ENCODE measurements around the gene KCNIP1. TPM values are rescaled to one million over a fixed set of nuclear protein-coding genes. Genes with fewer than 3 reads are reported as not detected.

The KCNIP1 gene
- under 0.01 TPM for total RNA-seq

DNA sequence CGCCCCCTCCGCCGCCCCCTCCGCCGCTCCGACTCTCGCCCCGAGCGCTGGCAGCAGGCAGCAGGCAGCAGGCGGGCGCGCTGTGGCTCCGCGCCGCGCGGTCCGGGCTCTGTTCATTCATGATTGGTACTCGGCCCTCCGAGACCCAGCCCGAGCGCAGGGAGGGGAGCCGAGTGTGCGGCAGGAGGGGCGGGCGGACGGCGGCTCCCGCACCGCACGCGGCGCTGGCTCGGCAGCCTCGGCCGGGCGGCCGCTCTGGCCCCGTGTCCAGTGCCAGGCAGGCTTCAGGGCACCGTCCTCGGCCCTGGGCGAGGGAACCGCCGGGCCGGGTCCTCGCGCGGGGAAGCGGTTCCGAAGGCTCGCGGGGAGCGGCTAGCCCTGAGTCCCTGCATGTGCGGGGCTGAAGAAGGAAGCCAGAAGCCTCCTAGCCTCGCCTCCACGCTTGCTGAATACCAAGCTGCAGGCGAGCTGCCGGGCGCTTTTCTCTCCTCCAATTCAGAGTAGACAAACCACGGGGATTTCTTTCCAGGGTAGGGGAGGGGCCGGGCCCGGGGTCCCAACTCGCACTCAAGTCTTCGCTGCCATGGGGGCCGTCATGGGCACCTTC is at the start of gene KCNIP1:
TSS of gene KCNIP1 (plus strand) at position 31 of the 607 bp plus-strand sequence.
- DNase-seq (ENCODE audit: low read depth in 2 of 3, low spot score in 2 of 3): peak in 1 of 3 donors; percentile 49

DNA sequence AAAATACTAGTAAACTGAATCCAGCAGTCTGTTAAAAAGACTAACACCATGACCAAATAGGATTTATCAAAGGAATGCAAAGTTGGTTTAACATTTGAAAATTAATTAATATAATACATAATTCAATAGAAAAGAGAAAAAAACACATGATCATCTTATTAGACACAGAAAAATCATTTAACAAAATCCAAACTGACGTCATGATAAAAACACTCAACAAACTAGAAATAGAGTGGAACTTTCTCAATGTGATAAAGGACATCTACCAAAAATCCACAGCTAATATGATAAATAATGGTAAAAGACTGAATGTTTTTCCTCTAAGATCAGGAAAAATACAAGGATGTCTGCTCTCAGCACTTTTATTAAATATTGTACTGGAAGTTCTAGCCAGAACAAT is 40.4 kb upstream of the KCNIP1 start:
- DNase-seq (ENCODE audit: low read depth in 2 of 3, low spot score in 2 of 3): no peak

DNA sequence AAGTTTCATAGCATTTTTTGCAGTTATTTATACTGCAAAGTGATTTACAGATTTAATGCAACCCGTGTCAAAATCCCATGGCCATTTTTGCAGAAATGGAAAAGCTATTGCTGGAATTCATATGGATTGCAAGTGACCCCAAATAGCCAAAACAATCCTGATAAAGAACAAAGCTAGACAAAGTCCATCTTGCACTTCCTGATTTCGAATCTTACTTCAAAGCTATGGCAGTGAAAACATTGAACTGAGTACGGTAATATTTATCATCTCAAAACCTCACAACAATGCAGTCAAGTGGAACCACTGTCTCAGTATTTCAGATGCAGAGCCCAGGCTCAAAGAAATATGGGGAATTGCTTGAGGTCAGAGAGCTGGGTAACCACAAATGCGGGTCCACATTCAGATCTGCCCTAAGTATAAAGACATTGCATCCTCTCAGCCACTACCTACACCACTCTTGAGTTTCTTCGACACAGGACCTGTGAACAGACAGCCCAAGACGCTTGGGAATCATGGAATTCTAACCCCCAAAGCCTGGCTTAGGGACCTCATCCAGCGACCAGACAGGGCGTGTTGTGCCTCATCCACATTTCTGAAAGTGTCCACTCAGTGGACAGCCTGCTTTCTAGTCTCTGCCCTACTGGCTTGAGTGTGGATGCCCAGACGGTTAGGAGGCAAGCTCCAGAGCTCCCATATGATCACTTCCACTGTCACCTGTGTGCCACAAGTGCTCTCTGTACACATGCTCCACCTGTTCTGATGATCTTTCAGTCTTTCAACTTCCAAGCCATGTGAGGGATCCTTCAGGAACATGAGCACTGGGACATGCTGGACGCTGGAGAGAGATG is 39.3 kb upstream of the KCNIP1 start:
- no peak for DNase-seq (ENCODE audit: low read depth in 2 of 3, low spot score in 2 of 3)

DNA sequence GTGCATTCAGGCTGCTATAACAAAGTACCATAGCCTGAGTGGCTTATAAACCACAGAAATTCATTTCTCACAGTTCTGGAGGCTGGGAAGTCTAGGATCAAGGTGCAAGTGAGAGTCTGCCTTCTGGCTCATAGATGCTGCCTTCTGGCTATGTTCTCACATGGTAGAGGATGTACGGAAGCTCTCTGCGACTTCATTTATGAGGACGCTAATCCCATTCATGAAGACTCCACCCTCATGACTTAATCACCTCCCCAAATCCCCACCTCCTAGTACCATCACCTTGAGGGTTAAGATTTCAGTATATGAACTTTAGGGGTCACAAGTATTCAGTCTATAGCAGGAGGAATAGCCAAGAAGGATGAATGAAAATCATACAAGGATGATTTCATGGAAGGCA is 37.3 kb upstream of the KCNIP1 start:
- no peak for DNase-seq (ENCODE audit: low read depth in 2 of 3, low spot score in 2 of 3)

DNA sequence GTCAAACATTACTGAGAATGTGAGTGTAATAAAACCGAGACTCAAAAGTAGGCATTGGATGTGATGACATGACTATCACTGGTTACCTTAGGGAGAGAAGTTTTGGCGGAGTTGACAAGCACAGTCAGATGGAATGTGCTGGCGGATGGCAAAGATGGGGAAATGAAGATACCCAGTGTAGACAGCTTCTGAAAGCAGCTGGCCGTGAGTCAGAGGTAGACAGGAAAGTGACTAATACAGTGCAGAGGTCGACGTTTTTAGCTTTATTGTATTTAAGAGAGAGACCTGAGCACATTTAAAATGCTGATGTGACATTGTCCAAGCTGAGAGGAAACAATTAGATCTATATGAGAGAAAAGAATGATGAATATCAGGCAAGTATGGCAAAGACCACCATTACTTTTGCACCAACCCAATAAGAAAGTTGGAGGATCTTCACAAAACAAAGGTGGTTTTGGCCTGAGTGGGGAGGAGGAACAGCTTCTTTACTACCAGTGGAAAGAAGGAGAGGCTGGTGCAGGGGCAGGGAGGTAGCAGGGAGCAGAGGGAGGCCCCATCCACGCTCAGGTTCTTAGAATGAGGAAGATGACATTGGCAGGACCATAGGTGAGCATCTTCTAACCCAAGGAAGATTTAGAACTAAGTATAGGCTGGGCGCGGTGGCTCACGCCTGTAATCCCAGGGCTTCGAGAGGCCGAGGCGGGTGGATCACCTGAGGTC is 36.7 kb upstream of the KCNIP1 start:
- peak in 2 of 3 donors; percentile 57 to 65 for DNase-seq (ENCODE audit: low read depth in 2 of 3, low spot score in 2 of 3)

DNA sequence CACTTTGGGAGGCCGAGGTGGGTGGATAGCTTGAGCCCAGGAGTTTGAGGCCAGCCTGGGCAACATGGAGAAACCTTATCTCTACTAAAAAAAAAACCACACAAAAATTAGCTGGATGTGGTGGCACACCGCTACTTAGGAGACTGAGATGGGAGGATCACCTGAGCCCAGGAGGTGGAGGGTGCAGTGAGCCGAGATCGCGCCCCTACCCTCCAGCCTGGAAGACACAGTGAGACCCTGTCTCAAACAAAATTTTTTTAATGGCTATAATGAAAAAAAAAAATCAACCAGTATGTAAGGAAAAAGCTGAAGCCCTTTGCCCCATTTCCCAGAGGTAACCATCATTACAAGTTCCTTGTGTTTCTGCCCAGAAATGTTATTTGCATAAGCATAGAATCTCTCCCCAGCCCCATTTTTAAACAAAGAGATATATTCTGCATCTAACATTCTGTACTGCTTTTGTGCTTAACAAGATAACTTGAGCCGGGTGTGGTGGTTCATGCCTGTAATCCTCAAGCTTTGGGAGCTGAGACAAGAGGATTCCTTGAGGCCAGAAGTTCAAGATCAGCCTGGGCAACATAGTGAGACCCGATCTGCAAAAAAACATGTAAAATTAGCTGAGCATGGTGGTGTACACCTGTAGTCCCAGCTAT is 35.1 kb upstream of the KCNIP1 start:
- DNase-seq (ENCODE audit: low read depth in 2 of 3, low spot score in 2 of 3): no peak

DNA sequence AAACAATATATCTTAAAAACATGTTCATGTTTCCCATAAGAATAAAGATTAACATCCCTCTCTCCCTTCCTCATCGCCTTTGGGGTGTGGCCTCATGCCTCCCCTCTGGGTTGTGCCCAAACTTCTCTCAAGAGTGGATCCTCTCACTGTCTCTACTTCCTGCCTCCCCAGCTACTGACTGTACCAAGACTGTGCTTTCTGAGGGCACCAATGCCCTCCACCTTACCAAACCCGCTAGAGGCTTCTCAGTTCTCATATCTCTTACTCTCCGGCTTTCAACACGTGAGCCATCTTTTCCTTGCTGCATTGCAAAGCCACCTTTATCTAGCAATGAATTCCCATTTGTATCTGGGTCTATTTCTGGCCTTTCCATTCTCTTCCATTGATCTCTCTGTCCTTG is 34.4 kb upstream of the KCNIP1 start:
- DNase-seq (ENCODE audit: low read depth in 2 of 3, low spot score in 2 of 3): no peak

DNA sequence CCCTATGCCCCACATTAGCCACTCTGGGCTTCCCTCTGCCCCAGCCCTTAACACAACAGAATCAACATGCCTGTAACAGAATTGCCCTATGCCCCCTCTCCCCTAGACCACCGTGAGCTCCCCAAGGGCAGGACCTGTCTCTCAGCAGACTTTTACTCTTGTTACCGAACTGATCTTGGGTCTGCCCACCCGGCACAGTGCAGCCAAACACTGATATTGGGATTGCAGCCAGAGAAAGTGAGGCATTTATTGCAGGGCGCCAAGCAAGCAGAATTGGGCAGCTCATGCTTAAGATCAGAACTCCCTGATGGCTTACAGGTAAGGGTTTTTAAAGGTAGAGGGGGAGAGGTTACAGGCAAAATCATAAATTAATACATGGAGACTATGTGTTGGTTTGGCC is 33.5 kb upstream of the KCNIP1 start:
- DNase-seq (ENCODE audit: low read depth in 2 of 3, low spot score in 2 of 3): no peak

DNA sequence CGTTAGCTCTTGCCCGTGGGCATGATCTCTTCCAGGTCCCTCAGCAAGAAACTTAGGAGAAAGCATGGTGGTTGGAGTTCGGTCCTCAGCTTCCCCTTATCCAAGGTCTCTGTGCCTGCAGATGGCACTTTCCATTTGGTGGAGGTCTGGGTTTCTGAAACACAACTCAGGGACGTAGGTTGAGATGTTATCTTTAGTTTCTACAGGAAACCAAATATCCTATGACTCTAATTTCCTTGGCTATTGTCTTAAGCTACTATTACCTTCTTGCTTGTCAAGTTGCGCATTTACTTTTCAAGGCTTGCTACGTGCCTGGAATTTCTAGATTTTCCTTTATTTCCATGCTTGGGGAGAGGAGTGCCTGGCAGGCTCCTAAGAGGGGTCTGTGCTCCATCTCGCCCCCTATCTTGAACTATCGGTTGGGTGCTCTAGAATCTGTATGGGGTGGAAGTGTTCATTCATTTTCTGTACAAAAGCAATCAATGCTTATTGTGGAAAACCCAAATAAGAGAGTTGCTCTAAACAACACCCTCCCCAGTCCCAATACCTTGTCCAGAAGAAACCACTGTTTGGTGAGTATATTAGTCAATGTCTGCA is 32.9 kb upstream of the KCNIP1 start:
- no peak for DNase-seq (ENCODE audit: low read depth in 2 of 3, low spot score in 2 of 3)

DNA sequence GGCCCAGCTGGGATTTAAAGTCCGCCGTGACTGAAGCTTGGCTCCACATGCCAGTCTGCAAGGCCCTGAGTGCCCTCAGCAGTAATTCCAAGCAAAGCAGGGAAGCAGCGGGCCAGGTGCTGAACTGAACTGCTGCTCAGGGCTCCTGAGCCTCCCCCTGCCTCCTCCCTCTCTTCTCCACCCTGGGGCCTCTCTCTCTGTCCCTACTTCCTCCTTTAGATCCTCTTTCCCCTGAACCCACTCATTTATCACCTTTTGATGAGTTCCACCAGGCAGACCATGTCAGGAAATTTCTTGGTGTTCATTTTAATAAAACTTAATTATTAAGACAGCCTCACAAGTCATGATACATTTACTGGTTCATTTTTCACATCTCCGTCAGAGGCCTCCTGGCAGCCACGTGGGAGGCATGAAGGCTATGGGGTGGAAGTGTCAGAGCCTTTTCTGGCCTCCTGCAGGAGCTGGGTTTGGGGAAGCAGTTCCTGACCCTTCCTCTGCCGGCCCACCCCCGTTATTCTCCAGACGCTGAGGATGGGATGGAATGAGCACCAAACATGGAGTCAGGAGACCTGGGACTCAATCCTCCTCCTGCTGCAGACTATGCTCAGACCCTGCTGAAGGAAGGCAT is 32.2 kb upstream of the KCNIP1 start:
- peak in 1 of 3 donors; percentile 37 for DNase-seq (ENCODE audit: low read depth in 2 of 3, low spot score in 2 of 3)

DNA sequence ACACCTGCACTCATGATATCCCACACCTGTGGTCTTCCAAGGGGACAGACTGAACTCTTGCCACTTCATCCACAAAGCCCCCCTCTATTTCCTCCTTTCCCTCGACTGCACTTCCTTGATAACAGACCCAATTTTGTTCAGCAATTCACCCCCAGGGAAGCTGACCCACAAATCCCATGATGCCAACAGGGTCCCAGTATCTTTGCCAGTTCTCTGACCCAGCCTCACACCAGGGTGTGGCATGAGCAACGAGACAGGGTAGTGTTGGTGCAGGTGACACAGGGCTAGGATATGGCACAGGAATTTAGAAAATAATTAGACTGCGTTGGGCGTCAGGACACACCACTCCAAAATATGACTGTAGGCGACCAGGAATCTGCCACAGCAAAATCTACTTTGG is 30.2 kb upstream of the KCNIP1 start:
- DNase-seq (ENCODE audit: low read depth in 2 of 3, low spot score in 2 of 3): no peak

DNA sequence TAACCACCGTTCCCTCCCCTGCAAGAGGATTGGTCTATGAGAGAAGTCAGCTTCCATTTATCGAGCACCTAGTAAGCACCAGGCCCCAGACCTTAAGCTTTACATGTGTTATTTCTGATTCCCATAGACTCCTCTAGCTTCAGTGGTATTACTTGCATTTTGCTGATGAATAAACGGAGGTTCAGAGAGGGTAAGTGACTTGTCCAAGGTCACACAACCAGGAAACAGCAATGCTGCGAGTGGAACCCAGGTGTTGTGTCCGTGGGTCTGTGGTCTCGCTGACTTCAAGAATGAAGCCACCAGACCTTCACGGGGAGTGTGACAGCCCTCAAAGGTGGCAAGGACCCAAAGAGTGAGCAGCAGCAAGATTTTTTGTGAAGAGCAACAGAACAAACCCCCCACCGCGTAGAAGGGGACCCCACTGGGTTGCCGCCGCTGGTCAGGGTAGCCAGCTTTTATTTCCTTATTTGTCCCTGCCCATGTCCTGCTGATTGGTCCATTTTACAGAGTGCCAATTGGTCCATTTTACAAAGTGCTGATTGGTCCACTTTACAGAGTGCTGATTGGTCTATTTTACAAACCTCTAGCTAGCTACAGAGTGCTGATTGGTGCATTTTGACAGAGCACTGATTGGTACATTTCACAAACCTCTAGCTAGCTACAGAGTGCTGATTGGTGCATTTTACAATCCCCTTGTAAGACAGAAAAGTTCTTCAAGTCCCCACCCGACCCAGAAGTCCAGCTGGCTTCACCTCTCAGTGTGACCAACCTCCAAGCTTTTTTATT is 29.1 kb upstream of the KCNIP1 start:
- peak in 1 of 3 donors; percentile 21 for DNase-seq (ENCODE audit: low read depth in 2 of 3, low spot score in 2 of 3)

DNA sequence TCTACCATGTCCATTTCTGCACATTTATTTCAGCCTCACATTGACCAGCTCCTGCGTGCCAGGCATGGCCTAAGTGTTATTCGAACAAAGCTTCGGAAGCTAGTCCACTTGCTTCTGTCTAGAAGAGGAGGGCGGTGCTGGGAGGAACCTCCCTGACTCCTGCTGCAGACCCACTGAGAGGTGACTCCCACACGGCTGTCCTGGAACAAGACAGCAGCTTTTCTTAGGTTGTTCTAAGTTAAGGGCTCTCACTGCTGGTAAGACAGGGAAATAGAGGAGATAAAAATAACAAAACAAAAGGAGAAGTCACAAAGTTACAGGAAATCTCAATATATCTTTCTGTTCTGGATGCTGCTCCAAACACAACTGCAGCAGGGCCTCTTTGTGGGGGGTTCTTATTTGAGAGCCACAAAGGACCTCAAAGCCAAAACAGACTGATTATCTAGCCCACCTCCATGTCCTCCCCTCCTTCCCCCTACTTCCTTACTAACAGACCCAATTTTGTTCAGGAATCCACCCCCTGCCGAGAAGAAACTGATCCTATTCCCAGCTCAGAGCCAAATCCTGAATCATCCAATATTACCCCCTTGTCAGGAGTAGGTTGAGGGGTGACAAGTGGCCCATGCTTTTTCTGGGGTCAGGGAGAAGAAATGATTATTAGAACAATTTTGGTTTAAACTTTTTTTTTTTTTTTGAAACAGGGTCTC is 28.4 kb upstream of the KCNIP1 start:
- DNase-seq (ENCODE audit: low read depth in 2 of 3, low spot score in 2 of 3): peak in 1 of 3 donors; percentile 46

DNA sequence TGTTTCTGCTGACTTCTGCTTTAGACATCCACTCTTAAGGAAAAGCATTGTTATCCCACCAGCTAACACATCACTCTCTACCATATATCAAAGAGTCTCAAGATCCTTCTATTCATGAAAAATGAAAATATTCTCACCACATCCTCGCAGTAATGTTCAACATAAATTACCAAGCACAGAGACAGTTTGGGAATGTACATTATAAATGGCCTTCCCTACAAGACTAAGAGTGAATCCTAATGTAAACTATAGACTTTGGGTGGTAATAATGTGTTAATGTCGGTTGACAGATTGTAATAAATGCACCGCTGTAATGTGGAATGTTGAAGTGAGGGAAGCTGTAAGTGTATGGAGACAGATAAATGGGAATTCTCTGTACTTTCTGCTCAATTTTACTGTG is 27.1 kb upstream of the KCNIP1 start:
- DNase-seq (ENCODE audit: low read depth in 2 of 3, low spot score in 2 of 3): no peak

DNA sequence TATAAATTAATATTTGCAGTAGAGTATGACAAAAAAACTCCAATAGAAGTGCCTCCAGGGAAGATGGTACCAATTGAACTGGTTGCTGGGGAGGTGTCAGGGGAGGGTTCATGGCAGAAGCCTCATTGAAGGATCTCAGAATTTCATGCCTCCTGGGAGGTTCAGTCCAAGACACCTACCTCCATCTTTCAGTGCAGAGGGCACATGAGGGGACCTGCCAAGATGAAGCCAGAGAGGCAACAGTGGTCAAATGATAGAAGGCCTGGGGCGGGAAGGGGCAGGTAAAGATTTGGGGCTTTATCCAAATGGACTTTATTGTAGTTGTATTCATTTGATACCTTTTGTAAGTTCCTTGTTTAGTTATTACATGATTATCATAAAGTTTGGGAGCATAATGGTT is 25.9 kb upstream of the KCNIP1 start:
- no peak for DNase-seq (ENCODE audit: low read depth in 2 of 3, low spot score in 2 of 3)

DNA sequence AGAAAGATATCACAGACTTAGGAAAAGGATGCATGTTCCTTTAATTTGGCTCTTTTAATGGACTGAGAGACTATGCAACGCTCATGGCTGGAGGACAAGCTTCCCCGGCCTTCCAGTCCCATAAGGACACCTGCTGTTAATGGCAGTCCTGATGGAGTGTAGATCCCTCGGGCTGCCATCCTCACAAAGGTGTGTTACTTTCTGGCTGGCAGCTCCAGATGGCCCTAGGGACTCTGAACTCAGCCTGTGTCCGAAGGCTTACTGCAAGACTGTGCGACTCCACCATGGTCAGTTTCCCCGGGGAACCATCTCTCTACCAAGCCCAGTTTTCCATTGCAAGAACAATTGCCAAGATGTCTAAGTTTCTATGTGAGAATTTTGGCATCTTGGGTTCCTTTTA is 25.5 kb upstream of the KCNIP1 start:
- no peak for DNase-seq (ENCODE audit: low read depth in 2 of 3, low spot score in 2 of 3)

DNA sequence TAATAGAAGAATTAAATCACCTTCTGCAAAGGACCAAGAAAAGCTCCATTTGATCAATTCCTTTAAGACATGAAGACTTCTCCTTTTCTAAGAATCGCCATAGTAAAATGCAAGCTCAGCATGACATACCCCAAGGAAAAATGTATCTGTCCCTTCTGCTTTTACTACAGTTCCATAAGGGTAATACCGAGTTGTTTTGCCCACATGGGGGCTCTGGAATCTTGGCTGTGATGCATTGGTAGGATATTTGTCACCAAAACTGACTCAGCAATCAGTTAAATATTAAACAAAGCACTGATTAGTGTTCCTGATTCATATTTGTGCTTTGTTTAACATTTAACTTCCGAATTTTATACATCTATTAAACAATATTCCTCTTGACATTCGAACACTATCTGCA is 24.3 kb upstream of the KCNIP1 start:
- no peak for DNase-seq (ENCODE audit: low read depth in 2 of 3, low spot score in 2 of 3)

DNA sequence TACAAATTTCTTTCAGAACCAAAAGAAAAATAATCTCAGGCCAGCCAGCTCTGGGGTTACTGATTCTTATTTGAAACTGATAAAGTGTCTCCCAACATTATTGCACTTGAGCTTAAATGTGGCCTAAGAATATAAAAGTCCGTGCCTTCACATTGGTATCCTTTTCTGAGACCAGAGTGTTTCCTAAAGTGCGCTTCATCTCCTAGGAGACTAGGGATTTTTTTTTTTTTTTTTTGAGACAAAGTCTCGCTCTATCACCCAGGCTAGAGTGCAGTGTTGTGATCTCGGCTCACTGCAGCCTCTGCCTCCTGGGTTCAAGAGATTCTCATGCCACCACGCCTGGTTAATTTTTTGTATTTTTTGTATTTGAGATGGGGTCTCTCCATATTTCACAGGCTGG is 23.6 kb upstream of the KCNIP1 start:
- DNase-seq (ENCODE audit: low read depth in 2 of 3, low spot score in 2 of 3): no peak

DNA sequence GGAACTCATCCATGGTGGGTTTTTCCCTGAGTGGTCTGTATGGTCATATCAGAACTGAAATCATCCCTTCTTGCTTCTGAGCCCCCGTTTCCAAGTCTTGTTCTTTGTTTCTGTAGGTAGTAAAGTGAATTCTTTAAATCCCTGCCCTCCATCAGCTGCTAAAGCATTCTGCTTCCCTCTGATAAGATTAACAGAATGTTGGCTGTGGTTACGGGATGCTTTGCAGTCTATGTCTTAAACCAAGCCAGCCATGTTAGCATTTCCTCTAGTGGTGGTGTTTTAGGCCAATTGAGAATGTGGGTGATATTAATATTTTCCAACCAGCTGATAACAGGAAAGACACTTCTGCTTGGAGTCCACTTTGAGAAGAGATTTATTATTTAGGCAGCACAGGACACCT is 22.0 kb upstream of the KCNIP1 start:
- DNase-seq (ENCODE audit: low read depth in 2 of 3, low spot score in 2 of 3): peak in 2 of 3 donors; percentile 77 to 93
